GM18517 (cell line): Measurements from ENCODE around the gene NOL4.
A peak's percentile ranks its signal among the peaks of the same experiment; 100 is the strongest.
"Not testable (repeated sequence)": the region's sequence is repeated elsewhere in the genome, so short reads cannot be mapped to it uniquely, and the experiment has no call there.

Experiments used
- ATAC-seq: cut with Tn5 transposase; IDR thresholded peaks from one replicate; pipeline ENCODE4 v1.9.1; 2021; ENCODE audit warnings: mild to moderate bottlenecking, moderate library complexity; ENCODE audit not compliant: unreplicated experiment

Gene NOL4

GRCh38 chr18:34224423-34225217 lies at the start of gene NOL4:
NOL4 (minus strand) TSS chr18:34224913; CDS start chr18:34223253, 1,660 bp downstream.
- no peak for ATAC-seq

- ATAC-seq: not testable (repeated sequence)
Observed at GRCh38 chr18:34266029-34266428, 41.3 kb upstream of the NOL4 start.

- peak; percentile 64 for ATAC-seq
Observed at GRCh38 chr18:34261865-34262780, 37.4 kb upstream of the NOL4 start.

- no peak for ATAC-seq
Observed at GRCh38 chr18:34258176-34258575, 33.5 kb upstream of the NOL4 start.

GRCh38 chr18:34251919-34252318 lies 27.2 kb upstream of the NOL4 start:
- no peak for ATAC-seq

GRCh38 chr18:34248727-34249126 lies 24.0 kb upstream of the NOL4 start:
- no peak for ATAC-seq

GRCh38 chr18:34242739-34243138 lies 18.0 kb upstream of the NOL4 start:
- ATAC-seq: no peak

- not testable (repeated sequence) for ATAC-seq
Observed at GRCh38 chr18:34233781-34234388, 9.2 kb upstream of the NOL4 start.

- ATAC-seq: no peak
Observed at GRCh38 chr18:34225218-34225553, 473 bp upstream of the NOL4 start.

GRCh38 chr18:34223893-34224422 lies 755 bp downstream of the NOL4 start:
- ATAC-seq: no peak

- ATAC-seq: no peak
Observed at GRCh38 chr18:34223164-34223892, 1.4 kb downstream of the NOL4 start.

- ATAC-seq: no peak
Observed at GRCh38 chr18:34222307-34223163, 2.2 kb downstream of the NOL4 start.

- ATAC-seq: no peak
Observed at GRCh38 chr18:34221971-34222306, 2.8 kb downstream of the NOL4 start.

- no peak for ATAC-seq
Observed at GRCh38 chr18:34220081-34220815, 4.5 kb downstream of the NOL4 start.

GRCh38 chr18:34219651-34220050 lies 5.1 kb downstream of the NOL4 start:
- no peak for ATAC-seq

- no peak for ATAC-seq
Observed at GRCh38 chr18:34212511-34212910, 12.2 kb downstream of the NOL4 start.

- ATAC-seq: no peak
Observed at GRCh38 chr18:34207344-34207851, 17.3 kb downstream of the NOL4 start.

- no peak for ATAC-seq
Observed at GRCh38 chr18:34203866-34204265, 20.8 kb downstream of the NOL4 start.

- ATAC-seq: no peak
Observed at GRCh38 chr18:34196256-34196655, 28.5 kb downstream of the NOL4 start.
